MCF 10A (cell line): ENCODE data around the gene EIF2AK2. TPM values are rescaled to one million over a fixed set of nuclear protein-coding genes. Genes with fewer than 3 reads are reported as not detected.
A peak's percentile ranks its signal among the peaks of the same experiment; 100 is the strongest.

Experiments used
- BruUV-seq: library from RNA; stranded (reverse); fragments of 400-500 nt; replicated peaks from 2 replicates; lab custom pipeline; 2021; lab: Mats Ljungman, UMichigan
- CTCF ChIA-PET: fragments of 300-600 bp; sonication (Branson Sonifier 250); formaldehyde crosslinking; extraction: SDS; loops from one replicate; lab custom pipeline; 2021; ENCODE audit warnings: antibody characterized with exemption, inconsistent platforms; lab: Yijun Ruan, JAX
- POLR2A ChIA-PET: fragments of 300-600, 350-650 bp; sonication (Branson Sonifier 250); formaldehyde crosslinking; extraction: SDS; loops from one replicate; lab custom pipeline; 2020; ENCODE audit warnings: antibody characterized with exemption, inconsistent platforms; lab: Yijun Ruan, JAX
- DNase-seq: peaks from one replicate; pipeline ENCODE4 v3.0.0-alpha.2; 2018; ENCODE audit not compliant: unreplicated experiment
- H3K27ac Mint-ChIP-seq: one replicate; pipeline ENCODE4 v1.8.0; 2022; ENCODE audit warnings: mild to moderate bottlenecking, low read depth, mixed read lengths; ENCODE audit not compliant: unreplicated experiment
- H3K27me3 Mint-ChIP-seq: one replicate; pipeline ENCODE4 v1.8.0; 2022; ENCODE audit warnings: mixed read lengths; ENCODE audit not compliant: insufficient read depth, unreplicated experiment
- H3K36me3 Mint-ChIP-seq: one replicate; pipeline ENCODE4 v1.8.0; 2022; ENCODE audit warnings: mild to moderate bottlenecking, moderate library complexity, mixed read lengths; ENCODE audit not compliant: insufficient read depth, unreplicated experiment
- H3K4me1 Mint-ChIP-seq: one replicate; pipeline ENCODE4 v1.8.0; 2022; ENCODE audit warnings: mixed read lengths; ENCODE audit not compliant: insufficient read depth, unreplicated experiment
- H3K4me3 Mint-ChIP-seq: one replicate; pipeline ENCODE4 v1.8.0; 2022; ENCODE audit warnings: mild to moderate bottlenecking, moderate library complexity, mixed read lengths; ENCODE audit not compliant: unreplicated experiment
- H3K9me3 Mint-ChIP-seq: one replicate; pipeline ENCODE4 v1.8.0; 2022; ENCODE audit warnings: mixed read lengths; ENCODE audit not compliant: unreplicated experiment
- intact Hi-C: fragments of 100-400 bp; cut with micrococcal nuclease; formaldehyde crosslinking; loops from 2 replicates; pipeline ENCODE4 v1.14.1; 2022
- total RNA-seq: library from RNA; stranded (reverse); gene quantifications from 2 replicates; pipeline ENCODE4 v1.2.3, GENCODE V29; 2022
- TF ChIP-seq, protein P1 (sequence below): fragments of 200-600 bp; IDR thresholded peaks from one replicate; pipeline ENCODE4 v1.8.0; 2022; ENCODE audit warnings: antibody characterized with exemption, mild to moderate bottlenecking; ENCODE audit not compliant: unreplicated experiment

Gene EIF2AK2
- total RNA-seq, 1 experiment from 2014 or later: 29.6 TPM

DNA sequence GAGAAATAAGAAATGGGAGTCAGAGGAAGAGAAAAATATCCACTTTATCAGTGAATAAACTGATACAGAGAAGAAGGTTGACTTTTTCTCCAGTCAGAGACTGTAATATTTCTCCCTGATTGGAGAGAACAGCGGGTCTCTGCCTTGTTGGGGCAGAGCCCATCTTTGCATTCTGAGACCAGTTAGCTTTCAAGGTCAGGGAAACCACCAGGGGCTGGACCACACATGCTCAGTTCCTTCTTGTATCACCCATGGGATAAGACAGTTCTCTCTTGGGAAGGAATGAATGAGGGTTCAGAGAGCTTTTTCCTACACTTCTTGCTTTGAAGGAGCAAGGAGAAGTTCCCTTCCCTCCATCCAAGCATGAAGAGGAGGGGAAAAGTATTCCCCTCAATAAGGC, 60.2 kb downstream of the EIF2AK2 start:
- TF ChIP-seq, protein P1, sequence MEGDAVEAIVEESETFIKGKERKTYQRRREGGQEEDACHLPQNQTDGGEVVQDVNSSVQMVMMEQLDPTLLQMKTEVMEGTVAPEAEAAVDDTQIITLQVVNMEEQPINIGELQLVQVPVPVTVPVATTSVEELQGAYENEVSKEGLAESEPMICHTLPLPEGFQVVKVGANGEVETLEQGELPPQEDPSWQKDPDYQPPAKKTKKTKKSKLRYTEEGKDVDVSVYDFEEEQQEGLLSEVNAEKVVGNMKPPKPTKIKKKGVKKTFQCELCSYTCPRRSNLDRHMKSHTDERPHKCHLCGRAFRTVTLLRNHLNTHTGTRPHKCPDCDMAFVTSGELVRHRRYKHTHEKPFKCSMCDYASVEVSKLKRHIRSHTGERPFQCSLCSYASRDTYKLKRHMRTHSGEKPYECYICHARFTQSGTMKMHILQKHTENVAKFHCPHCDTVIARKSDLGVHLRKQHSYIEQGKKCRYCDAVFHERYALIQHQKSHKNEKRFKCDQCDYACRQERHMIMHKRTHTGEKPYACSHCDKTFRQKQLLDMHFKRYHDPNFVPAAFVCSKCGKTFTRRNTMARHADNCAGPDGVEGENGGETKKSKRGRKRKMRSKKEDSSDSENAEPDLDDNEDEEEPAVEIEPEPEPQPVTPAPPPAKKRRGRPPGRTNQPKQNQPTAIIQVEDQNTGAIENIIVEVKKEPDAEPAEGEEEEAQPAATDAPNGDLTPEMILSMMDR: no peak
- intact Hi-C loops: no loop called here
- ChIA-PET CTCF (no interaction called here), POLR2A (interaction anchor here (1.2 to 2.5 kb wide), 2 partner anchors 10 to 12 kb away, joined by 3 to 8 read pairs; partner anchors contain the start of genes GPATCH11 and HEATR5B)
- Mint-ChIP-seq H3K4me1 (no peaks in the 10 kb centered on the region), H3K36me3 (peaks cover 63% of the 10 kb centered on the region), H3K9me3 (no peaks in the 10 kb centered on the region), H3K27me3 (no peaks in the 10 kb centered on the region), H3K4me3 (no peak overlapping the region), H3K27ac (no peak overlapping the region)
- no peak for DNase-seq
- BruUV-seq: TSS peak; percentile 19

DNA sequence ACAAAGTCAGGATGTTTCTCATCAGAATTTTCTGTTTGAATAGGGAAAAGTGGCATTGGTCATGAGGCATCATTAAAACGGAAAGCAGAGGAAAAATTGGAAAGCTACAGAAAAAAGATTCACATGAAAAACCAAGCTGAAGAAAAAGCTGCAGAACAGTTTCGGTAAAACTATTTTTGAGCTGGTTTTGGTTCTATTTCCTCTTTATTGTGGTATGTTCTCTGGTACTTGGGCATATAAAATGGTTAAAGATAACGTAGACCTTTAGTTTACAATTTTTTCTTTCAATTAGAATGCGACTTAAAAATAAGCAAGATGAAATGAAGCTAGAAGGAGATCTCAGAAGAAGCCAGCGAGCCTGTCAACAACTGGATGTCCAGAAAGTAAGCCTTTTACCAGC, 64.9 kb downstream of the EIF2AK2 start:
- H3K27ac Mint-ChIP-seq: no peak overlapping the region
- ChIA-PET CTCF (interaction anchor here (0.6 kb wide), 1 partner anchor 168 kb away, joined by 3 read pairs; no protein-coding TSS in a partner anchor), POLR2A (interaction anchor here (0.6 to 2.4 kb wide), 2 partner anchors 8 to 14 kb away, joined by 4 to 10 read pairs; partner anchors contain the start of genes GPATCH11 and HEATR5B)
- TF ChIP-seq, protein P1: no peak
- no peaks in the 10 kb centered on the region for H3K9me3 Mint-ChIP-seq
- no peak overlapping the region for H3K4me3 Mint-ChIP-seq
- no peaks in the 10 kb centered on the region for H3K27me3 Mint-ChIP-seq
- DNase-seq: no peak
- no TSS peak for BruUV-seq
- intact Hi-C loops: no loop called here
- H3K36me3 Mint-ChIP-seq: peaks cover 50% of the 10 kb centered on the region
- H3K4me1 Mint-ChIP-seq: no peaks in the 10 kb centered on the region

DNA sequence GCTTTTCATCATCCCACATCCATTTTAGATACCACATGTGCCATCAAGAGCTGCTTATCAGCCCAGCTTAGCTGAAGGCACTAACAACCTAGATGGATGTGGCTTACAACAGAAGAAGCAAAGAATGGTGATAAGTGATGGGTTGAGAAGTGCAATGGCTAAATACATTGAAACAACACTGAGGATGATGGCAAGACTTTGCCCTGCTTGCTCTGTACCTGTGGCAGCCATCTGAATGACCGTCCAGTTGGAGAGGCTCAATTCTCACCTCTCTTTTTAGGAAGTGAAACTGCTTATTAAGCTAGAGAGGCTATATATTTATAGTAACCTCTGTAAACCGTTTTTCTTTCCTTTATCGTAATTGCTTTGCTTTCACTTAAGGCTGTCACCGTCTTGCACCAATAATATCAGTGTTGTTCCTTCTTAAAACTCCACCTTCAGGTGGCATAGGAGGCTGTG, 66.7 kb downstream of the EIF2AK2 start:
- H3K9me3 Mint-ChIP-seq: no peaks in the 10 kb centered on the region
- peaks cover 37% of the 10 kb centered on the region for H3K36me3 Mint-ChIP-seq
- ChIA-PET POLR2A (no interaction called here), CTCF (interaction anchor here (0.6 kb wide), 1 partner anchor 1916 kb away, joined by 3 read pairs; no protein-coding TSS in a partner anchor)
- no TSS peak for BruUV-seq
- intact Hi-C loops: no loop called here
- DNase-seq: no peak
- no peaks in the 10 kb centered on the region for H3K27me3 Mint-ChIP-seq
- no peak overlapping the region for H3K4me3 Mint-ChIP-seq
- TF ChIP-seq, protein P1: no peak
- no peaks in the 10 kb centered on the region for H3K4me1 Mint-ChIP-seq
- no peak overlapping the region for H3K27ac Mint-ChIP-seq

DNA sequence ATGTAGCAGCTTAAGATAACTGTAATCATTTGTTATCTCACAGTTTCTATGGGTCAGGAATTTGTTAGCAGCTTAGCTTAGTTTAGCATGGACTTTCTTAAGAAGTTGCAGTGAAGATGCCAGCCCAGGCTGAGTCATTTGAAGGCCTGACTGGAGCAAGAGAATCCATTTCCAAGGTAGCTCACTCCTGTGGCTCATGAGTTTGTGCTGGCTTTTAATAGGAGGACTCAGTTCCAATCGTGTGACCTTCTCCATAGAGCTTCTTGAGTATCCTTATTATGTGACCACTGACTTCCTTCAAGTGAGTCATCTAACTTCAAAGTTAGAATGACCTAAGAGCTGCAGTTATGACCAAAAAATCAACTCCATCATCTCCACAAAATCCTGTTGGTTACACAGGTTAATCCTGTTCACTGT, 71.0 kb downstream of the EIF2AK2 start:
- Mint-ChIP-seq H3K4me3 (no peak overlapping the region), H3K9me3 (no peaks in the 10 kb centered on the region), H3K4me1 (peaks cover 20% of the 10 kb centered on the region), H3K36me3 (peaks cover 19% of the 10 kb centered on the region), H3K27me3 (no peaks in the 10 kb centered on the region), H3K27ac (no peak overlapping the region)
- TF ChIP-seq, protein P1: no peak
- intact Hi-C loops: no loop called here
- POLR2A ChIA-PET: interaction anchor here (0.6 to 2.8 kb wide), 5 partner anchors 11 to 612 kb away, joined by 4 to 16 read pairs (median 5); no protein-coding TSS in a partner anchor
- BruUV-seq: no TSS peak
- CTCF ChIA-PET: no interaction called here
- no peak for DNase-seq
